Stimulated activated CD8-positive, alpha-beta memory T cell treated with anti-CD3 and anti-CD28 coated beads, Interleukin-4, amount 100 ng/mL, for 48 hours (primary cell): ENCODE data around the gene RBMS3.

Experiments used
- DNase-seq: peaks from one replicate; pipeline ENCODE4 v3.0.0-alpha.2; 2020

The RBMS3 gene

DNA sequence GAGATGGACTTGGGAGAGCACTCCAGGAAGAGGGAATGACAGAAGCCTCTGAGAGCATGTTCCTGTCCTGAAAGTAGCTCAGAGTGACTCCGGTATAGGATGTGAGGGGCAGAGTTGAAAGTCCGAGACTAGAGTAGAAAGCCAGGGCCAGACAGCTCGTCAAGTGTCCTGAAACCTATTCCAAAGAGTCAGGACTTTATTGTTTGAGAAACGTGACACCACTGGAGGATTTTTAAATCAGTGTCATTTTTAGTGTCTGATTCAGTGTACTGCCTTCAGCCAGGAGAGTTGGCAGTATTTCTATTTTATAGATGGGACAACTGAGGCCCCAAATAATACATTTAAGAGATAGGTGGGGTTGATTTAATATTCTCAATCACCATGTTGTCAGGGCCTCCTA lies 1.6 kb upstream of the RBMS3 start:
- DNase-seq, result no peak

DNA sequence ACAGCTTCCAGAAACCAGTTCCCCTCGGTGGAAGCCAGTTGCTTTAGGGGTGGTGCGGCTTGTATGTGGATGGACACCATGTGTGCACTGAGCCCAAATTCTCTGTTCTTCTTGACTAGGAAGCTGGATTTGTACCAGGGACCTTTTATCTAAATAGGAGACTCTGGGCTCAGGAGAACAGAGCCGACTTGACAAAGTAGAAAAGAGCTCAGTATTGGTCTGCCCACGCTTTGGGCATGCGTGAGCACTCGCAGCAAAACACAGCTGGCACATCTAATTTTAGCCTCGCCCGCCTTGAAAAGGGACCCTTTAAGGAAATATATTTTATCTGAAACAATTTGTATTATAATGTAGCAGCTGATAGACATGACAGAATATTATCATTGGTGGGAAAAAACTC lies 1.1 kb upstream of the RBMS3 start:
- no peak for DNase-seq

DNA sequence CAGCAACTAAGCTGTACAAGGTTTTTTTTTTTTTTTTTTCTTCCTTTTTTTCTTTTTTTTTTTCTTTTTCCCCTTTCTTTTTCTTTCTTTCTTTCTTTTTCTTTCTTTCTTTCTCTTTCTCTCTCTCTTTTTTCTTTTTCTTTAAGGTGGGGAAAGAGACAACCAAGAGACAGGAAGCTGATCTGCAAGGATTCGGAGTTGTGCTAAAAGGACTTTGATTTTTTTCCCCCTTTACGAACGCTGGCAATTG lies 148 bp downstream of the RBMS3 start:
- DNase-seq, result no peak

DNA sequence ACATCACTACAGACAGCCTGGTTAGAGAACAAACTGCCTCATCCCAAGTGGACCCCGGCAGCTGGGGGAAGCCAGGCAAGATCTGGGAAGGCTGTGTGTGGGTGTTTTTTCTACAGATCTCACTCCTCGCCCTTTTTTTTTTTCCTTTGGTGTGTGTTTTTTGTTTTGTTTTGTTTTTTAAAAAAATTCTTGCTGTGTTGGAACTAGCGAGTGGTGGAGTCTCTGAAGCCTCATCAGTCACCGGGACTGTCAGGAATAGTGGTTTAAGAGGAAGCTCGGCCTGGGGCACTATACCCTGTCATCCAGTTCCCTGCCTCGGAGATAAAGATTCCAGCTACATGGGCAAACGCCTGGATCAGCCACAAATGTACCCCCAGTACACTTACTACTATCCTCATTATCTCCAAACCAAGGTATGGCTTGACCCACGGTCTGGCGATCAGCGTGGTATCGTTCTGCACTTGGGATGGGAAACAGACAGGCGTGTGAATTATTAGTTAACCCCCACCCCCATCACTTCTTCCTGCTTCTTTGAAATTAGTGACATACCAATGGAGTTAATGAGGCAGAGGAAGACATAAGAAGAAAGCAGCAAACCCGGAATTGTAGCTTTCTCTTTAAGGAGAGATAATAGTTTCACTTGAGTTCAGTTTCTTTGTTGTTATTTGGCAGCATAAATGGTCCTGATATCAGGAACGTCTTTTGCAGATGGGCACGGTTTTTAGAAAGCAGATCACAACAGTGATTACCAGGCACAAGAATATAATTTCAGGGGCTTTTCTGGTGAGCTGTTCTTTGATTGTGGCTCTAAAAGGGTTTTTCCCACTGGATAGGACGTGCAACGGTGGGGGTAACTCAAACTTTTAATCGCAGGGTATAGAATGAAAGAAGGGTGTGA lies 722 bp downstream of the RBMS3 start:
- no peak for DNase-seq

DNA sequence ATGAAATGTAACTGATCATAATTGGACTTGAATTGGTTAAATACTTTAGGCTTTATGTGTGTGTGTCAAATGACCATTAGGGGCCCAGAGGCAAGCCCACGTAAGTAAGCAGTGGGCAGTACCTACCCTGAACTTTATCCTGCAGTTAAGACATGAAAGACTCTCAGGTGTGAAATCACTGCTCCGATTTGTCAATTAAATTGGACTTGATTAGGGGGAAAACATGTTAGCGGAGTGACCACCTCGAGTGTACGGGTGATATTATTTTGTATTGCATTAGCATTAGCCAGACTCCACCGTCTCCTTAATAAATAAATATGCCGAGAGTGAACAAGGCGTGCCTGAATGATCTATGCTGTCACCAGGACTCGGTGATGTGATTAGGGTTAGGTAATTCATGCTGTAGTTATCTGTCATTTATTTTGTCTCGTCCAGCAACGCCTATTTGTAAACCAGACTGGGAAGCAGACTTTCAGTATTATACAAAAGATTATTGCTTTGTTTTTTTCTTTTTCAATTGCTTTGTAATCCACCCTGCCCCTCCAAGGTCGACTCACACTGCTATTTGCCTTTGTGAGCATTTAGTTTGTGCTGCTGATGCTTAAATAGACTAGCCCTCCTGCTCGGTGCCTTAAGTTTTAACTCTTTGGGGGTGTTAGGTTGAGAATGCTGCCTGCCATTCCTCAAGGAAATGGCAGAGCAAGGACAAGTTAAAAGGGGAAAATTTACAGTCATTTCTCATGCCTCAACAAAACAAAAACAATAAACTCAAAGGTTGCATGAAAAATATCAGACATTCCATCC lies 1.8 kb downstream of the RBMS3 start:
- DNase-seq, result no peak

DNA sequence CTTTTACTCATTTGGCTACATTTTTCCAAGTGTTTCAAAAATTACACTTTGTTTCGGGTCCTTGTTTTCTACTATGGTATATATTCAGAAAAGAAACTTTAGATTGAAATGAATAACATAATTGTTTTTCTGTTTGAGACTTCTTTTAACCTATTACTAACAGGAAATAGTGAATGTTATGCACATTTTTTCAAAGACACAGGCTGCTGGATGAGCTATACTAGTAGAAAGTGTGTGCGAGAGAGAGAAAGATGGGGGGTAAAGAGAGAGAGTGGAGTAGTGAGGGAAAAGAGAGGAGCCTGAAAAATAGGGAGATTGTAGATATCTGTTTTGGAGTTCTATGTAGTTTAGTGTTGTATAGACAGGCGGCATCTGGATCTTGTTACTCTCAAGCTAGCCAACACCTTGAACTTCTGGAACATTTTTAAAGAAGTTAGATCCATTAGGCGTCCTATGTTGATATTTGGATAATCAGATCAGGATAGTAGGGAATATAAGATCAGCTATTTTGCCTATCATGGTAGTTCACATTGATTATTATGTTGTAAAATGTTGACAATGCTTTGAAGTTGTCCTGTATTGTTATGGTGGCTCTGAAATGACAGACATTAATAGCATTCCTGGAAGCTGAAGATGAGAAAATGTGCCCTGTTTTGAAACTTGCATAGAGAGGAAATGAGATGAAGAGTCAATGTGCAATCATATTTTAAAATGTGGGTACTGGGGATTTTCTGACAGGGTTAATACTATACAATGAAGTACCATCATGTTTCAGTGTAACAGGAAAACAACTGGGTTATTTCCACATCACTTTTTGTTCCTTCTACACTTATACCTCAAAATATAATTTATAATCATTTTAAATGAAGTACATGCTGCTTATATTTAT lies 2.6 kb downstream of the RBMS3 start:
- no peak for DNase-seq

DNA sequence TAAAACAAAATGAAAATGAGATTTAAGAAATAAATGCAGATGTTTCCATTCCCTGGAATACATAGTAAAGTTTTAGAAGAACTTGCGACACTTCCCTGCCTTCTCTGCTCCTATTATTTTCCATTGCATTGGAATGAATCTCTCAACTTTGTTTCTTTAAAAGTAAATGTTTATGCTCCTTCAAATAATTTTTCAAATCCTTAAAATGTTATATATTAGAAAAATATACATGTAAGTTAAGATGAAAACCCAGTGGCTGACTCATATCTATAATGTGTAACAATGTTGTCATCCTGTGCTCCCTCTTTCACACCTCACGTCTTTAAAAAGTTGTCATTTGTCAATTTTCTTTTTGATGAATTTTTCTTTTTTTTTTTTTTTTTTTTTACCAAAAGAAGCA lies 3.6 kb downstream of the RBMS3 start:
- DNase-seq, result no peak

DNA sequence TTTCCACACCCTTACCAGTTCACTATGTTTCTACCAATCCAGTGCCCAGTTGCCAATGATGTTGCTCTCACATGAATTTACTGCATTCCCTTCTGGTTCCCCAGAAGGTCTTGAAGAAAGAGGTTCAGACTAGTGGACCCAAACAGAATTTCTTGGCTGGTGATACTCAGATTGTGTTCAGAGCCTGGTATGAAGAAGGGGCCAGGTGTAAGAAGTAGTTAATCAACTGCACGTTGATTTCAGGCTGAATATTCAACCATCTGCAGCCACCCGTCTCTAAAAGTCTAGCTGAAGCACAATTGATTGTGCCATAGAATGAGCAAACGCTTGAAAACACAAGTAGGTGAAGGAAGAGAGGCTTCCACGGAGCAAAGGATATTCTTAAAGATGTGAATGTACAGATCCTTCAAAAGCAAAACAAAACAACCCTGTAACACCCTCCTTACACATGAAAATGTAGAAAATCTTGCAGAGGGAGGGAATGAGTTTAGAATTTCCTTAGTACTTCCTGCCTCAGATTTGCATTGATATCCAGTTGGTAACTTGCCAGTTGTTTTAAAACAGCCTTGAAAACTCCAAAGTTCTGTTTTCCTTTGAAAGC lies 4.7 kb downstream of the RBMS3 start:
- no peak for DNase-seq

DNA sequence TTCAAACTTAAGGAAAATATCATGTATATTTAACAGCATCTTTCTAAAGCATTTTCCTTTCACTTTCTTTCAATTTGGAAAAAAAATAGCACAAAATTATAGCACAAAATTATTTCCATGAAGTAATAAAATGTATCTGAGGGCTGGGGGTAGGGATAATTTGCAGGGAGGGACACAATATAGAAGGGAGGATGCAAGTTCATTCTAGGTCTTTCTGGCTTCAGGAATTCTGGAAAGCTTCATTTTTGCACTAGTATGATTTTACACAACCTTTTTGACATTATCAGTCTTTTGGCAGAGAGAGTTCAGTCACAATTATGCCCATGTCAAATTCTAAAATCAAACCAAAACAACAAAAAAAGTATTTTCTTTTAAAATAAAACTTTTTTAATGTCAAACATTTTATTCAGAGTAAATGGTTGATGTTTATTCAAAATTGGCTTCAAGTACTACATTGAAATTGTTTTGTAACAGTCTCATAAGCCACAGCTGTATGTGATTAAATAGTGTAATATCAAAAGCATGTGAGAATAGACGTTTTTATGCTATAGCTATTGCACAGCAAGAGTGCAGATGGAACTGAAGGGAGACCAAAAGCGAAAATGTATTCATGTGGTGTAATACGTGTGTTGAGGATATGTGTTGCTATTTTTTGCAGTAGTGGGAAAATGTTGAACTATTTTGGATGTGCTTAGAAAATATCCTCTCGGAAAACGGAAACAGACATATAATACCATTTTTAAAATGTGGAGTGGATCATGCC lies 5.8 kb downstream of the RBMS3 start:
- no peak for DNase-seq

DNA sequence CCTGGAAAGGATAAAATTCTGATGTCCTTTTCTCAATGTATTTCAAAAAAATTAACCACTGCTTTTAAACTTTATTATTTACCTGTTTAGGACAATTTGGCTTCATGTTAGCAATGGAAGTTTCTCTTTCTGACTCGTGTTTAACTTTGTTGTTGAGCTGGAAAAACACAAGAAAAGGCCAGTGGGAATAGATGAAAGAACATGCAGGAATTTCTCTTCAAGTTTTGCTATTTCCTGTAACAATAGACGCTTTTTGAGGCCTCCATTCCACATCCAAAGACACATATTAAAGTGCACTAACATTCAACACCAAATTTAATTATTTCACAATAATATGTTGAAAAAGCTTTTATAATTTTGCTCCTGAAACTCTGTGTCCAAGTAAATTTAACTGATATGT lies 9.7 kb downstream of the RBMS3 start:
- DNase-seq, result no peak

DNA sequence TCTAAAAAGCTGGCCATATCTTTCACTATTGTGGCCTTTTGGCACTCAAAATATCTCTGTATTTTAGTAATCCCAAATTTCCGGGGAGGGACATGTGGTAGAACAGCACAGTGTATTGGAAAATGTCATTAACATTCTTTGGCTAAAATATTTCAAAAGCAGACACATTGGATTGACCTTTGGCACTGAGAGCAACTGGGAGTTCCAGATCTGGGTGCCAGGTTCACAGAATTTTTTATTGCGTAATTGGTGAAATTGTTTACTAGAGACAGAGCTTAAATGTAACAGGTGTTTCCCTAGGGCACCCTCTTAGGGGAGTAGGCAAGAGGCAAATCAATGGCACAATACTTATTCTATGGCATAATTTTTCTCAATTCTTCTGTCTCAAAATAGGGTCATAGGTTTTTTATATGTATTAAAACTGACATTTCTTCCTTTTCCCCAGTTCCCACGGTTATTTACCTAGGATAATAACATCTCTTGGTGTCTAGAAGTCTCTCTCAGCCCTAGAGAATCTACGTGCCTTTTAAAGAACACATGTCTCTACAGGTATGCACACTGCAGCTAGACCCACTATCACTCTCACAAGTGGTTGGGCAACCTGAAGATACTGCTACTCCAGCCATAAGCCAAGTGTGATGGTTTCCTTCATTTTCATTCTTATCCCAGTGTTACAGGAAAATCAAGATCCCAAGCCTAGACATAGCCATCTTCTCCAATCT lies 10.6 kb downstream of the RBMS3 start:
- no peak for DNase-seq

DNA sequence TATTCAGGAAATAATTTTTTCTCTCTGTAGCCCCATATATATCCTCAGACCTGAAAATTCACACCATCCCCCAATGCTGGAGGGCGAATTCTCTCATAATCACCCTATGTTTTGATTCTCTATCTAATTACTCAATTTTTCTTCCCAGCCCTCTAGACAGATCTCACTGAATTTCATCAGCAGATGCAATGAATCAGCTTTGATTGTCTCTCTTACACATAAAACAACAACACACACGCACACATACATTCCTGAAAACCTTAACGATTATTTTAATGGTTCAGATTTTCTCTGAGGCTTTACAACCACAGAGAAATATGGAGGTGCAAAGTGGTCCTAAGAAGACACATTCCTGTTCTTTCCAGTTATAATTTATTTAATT lies 11.1 kb downstream of the RBMS3 start:
- no peak for DNase-seq

DNA sequence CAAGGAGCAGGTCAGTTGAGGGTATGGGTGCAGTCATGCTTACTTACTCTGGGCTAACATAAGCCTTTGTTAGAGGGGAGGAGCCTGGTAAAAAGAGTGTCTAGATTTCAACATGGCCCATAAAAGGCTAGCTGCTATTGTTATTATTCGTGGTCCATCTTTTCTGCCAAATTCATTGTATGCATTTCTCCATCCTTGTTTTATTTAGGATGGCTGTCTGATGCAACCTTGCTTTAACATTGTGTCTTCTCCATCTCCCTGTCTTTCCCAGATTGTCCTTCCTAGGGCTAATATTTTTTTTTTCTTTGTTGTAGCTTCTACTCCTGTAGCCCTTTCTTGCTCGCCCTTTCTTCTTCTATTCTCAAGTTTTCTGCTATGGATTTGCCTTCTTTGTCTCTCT lies 12.6 kb downstream of the RBMS3 start:
- no peak for DNase-seq

DNA sequence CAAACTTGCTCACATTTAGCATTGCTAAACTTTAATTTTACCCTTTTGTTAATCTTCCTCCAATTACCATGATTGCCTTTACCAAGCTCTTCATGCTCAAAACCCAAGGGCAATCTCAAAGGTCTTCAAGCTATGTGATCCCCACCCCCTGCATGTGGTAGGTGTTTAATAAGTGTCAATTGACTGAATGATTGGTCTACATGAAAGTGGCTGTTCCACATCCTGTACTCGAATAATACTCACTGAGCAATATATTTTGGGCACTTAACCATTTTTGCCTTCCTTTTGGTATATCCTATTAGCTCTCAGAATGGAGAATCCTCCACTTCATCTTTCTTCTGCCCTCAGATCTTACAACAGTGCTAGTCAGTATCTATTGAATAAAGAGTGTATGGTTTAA lies 17.1 kb downstream of the RBMS3 start:
- no peak for DNase-seq

DNA sequence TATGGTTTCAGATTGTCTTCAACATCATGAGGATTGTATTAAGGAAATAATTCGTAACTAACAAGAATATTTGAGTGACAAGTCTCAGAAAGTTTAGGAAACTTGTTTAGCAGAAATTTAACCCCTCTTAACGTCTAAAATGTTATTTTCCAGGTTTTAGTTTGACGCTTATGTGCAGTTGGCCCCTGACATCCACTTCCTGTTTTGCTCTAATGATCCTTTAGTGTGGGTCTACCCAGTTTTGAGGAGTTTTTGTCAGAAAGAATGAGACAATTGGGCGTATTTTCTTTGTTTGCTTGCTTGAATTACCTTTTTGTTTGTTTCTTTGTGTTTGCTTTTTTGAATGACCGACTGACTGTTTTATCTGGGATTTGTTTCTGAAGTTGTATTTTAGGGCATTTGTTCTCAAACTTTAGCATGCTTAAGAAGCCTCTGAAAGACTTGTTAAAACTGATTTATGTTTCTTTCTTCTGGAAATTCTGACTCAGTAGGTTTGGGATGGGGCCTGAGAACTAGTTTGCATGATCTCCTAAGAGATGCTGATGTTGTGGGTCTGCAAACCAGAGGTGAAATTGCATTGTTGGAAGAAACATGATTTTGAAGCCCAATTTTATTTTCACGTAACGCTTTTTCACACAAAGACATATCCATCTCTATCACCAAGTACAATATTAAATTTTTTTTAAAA lies 20.6 kb downstream of the RBMS3 start:
- no peak for DNase-seq

DNA sequence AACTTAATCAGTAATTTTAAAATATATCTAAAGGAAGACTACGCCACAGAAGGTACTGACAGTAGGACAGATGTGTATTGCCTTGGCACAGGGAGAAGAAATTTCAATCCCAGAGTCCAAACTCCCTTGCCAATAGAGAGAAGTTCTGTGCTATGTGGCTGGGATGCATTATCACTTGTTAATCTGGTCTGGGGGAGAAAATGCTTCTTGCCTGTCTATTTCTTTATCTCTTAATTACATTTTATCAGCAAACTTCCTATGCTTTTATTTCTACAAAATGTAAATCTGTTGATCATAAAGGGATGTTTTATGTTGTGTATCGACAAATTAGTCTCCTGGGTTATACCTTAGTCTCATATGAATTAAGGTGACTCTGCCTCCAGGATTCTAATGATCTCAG lies 21.7 kb downstream of the RBMS3 start:
- no peak for DNase-seq

DNA sequence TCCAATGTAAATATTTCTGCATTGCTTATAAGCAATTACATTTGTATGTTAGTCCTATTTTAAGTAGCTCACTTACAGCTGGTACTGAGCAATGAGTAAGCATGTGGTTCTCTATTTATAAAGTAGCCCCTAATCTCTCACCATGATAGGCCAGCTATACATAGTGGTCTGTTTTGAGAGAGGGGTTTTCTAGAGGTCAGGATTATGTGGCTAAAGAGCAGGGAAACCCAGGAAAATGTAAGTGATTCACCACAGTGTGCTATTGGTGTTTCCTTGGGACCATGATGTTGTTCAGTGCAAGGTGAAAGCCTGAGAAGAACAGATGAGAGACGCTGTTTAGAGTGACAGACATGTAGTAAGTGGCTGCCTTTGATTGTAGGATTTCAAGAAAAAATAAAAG lies 26.4 kb downstream of the RBMS3 start:
- no peak for DNase-seq

DNA sequence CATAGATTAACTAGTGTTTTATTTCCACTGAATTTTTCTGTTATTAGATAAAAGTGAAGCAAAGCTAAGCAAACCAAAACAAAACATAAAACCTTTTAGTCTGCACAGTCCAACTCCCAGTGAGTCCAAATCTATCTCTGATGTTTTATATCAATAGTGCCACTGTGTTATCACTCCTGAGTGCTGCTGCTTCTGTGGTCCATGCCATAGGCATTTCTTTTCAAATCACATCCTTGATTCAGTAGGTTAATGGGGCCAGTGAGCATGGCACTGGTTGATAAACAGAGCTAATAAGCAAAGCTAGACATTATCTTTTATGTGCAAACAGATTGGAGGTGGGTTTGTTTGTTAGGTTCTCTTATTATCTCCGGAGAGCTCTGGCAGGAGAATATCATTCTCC lies 30.0 kb downstream of the RBMS3 start:
- DNase-seq, result no peak

DNA sequence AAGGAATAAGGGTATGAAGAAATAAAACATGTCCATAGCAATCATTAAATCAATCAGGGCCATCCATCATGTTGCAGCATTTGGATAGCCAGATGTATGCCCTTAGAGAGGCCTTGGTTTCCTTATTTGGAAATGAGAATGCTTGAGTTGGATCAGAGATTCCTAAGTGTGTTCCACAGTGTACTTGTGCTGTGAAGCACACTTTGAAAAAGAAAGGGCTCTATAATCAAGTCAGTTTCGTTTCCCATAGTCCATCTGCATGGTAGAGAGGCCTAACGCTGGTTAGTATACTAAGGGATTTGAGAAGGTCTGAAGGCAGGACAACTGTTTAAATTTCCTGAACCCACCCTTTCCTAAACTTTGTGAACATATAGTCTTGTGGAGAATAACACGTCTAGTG lies 30.9 kb downstream of the RBMS3 start:
- DNase-seq, result no peak

DNA sequence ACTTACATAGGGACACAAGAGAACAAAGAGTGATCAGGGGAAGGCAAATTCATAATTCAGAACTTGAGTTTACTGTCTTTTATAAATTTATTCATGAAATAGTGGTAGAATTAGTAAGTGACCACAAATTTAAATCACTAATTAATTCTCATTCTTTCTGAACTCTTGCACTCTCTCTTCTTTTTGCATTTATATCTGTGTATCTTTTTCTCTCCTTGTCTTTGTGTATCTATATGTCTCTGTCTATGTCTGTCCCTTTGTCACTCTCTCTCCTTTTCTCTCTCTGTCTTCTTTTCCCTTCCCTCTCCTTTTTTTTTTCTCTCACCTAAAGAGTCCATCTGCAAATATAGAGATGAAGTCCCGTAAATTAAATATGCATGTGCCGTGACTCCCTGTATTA lies 31.5 kb downstream of the RBMS3 start:
- DNase-seq, result no peak

DNA sequence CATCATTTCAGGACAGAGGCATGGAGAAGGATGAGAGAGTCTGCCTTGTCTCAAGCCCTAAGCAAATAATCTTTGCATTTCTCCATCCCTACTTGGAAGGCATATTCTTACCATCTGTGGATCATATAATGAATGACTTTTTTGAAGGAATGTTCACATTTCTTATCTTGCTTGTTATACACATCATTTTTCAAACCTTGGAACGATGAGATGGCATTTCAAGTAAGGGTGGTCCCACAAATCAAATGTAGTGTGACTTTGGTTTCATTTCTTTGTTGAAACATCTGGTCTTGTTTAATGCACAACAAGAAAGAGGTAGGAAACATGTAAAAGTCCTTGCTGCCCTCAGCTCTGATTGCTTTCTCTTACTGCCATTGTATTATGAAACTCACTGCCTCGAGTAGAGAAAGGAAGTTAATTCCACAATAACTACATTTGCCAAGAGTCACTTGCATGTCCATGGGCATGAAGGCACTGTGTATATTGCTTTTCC lies 32.1 kb downstream of the RBMS3 start:
- no peak for DNase-seq
